GM19193 (cell line): ENCODE data around the gene MRPL49.

Experiments
- POLR2A ChIP-seq: IDR thresholded peaks from 4 replicates; pipeline ENCODE4 v1.6.1; 2011; ENCODE audit not compliant: insufficient read depth, insufficient read length; ENCODE audit errors: extremely low read depth

The MRPL49 gene

GRCh38 chr11:65133724-65134123 lies 11.6 kb downstream of the MRPL49 start:
- no peak for TF ChIP-seq POLR2A

DNA sequence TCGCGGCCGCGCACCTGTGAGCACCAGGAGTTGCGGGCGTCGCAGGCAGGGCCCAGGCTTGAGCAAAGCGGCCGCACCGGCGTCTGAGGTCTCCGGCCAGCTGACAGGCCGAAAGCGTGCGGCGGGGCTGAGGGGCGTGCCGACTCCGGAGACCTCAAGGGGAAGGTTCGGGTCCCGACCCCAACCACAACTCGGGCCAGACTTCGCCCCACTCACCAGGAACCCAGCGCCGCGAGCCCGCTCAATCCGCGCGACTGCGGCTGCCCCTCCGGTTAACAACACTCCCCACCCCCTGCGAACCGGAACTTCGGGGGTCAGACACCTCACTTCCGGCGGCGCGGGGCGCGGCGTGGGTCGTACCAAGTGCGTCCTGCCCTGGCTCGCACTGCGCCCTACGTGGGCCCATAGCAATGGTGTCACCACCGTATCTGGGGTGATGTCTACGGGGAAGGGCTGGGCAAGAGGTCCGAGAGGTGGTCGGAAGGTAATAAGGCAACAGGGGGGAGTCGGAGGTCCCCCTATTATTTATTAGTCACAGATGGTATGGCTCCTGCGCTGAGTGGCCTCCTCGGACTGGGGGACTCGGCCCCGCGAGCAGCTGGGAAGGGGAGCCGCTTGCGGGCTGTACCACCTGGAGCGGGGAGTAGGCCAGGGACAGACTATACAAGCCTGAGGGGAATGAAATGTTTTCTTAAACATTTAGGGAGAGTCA lies 12.3 kb downstream of the MRPL49 start, which contains the start of gene SYVN1:
SYVN1 (minus strand) TSS at position 280 of the 712 bp plus-strand sequence. CDS start 918 bp downstream, outside the sequence.
- TF ChIP-seq POLR2A: peak; percentile 93

GRCh38 chr11:65134952-65135632 lies 13.0 kb downstream of the MRPL49 start:
- peak; percentile 55 for TF ChIP-seq POLR2A

DNA sequence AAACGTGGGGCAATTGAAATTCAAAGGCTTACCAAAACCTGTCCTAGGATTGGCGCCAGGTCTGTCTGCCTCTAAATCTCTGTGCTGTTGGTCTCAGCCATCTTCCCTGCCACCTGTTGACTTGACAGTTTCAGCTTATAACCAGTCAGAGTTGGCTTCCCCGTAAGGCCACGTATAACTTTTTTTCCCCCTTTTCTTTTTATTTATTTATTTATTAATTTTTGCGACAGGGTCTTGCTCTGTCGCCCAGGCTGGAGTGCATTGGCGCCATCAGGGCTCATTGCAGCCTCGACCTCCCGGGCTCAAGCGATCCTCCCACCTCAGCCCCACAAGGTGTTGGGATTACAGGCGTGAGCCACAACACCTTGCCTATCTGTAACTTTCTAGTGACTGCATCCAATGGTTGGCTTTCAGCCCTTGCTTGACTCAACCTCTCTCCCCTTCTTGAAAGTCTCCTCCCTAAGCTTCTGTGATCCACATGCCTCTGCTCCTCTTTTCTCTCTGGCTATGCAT lies 13.6 kb downstream of the MRPL49 start:
- no peak for TF ChIP-seq POLR2A

GRCh38 chr11:65136515-65137096 lies 14.5 kb downstream of the MRPL49 start:
- TF ChIP-seq POLR2A: no peak

- no peak for TF ChIP-seq POLR2A
Observed at GRCh38 chr11:65141896-65142494, 19.9 kb downstream of the MRPL49 start.

GRCh38 chr11:65147352-65148075 lies 25.4 kb downstream of the MRPL49 start:
- no peak for TF ChIP-seq POLR2A

GRCh38 chr11:65148657-65149056 lies 26.5 kb downstream of the MRPL49 start:
- no peak for TF ChIP-seq POLR2A

- TF ChIP-seq POLR2A: no peak
Observed at GRCh38 chr11:65150509-65151299, 28.6 kb downstream of the MRPL49 start.

GRCh38 chr11:65151331-65151899 lies 29.3 kb downstream of the MRPL49 start:
- TF ChIP-seq POLR2A: no peak

DNA sequence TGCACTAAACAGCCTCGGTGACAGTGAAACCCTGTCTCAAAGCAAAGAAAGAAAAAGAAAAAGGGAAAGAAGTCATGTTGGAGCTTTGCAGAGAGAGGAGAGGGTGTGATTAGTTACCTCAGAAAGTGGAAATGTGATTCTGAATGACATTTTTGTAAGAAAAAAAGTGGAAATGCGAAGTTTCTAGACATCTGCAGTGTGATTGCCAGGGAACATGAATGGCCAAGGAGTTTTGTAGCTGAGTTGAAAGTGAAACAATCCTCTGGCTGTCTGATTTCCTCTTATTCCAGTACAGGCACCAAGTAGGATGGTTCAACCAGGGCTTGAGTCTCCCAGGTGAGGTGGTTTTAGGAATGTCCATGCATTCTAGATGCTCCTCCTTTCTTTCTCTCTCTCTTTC lies 30.0 kb downstream of the MRPL49 start:
- TF ChIP-seq POLR2A: no peak

GRCh38 chr11:65156256-65156655 lies 34.1 kb downstream of the MRPL49 start:
- TF ChIP-seq POLR2A: no peak

DNA sequence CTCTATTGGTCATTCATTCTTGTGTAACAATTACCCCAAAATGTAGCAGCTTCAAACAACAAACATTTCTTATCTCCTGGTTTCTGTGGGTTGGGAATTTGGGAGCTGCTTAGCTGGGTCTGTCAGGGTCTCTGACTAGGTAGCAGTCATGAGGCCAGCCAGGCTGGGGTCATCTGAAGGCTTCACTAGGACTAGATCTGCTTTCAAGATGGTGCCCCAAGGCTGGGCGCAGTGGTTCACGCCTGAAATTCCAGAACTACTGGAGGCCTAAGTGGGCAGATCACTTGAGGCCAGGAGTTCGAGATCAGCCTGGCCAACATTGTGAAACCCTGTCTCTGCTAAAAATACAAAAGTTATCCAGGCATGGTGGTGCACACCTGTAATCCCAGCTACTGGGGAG lies 34.8 kb downstream of the MRPL49 start:
- no peak for TF ChIP-seq POLR2A
